Activated CD8-positive, alpha-beta T cell treated with anti-CD3 and anti-CD28 coated beads for 36 hours (primary cell): ENCODE results near the gene RHBG. TPM values are rescaled to one million over a fixed set of nuclear protein-coding genes. Genes with fewer than 3 reads are reported as not detected.

Experiments
- ATAC-seq: fragments of 200-7000 bp; cut with Tn5 transposase; one replicate; pipeline ENCODE4 v1.10.0; 2021; ENCODE audit warnings: mild to moderate bottlenecking, moderate library complexity
- CTCF ChIA-PET: fragments of 350-600 bp; sonication (Branson Sonifier 250); formaldehyde crosslinking; loops from one replicate; lab custom pipeline; 2021; ENCODE audit warnings: antibody characterized with exemption; lab: Charles Lee
- POLR2A ChIA-PET: fragments of 350-600 bp; sonication (Branson Sonifier 250); formaldehyde crosslinking; loops from one replicate; lab custom pipeline; 2021; ENCODE audit warnings: antibody characterized with exemption; lab: Charles Lee
- DNase-seq: peaks from one replicate; pipeline ENCODE4 v3.0.0-alpha.2; 2020
- H3K27ac Mint-ChIP-seq: one replicate; pipeline ENCODE4 v1.8.0; 2021; ENCODE audit warnings: mild to moderate bottlenecking, mixed read lengths
- H3K27me3 Mint-ChIP-seq: one replicate; pipeline ENCODE4 v1.8.0; 2021; ENCODE audit warnings: mixed read lengths
- H3K36me3 Mint-ChIP-seq: one replicate; pipeline ENCODE4 v1.8.0; 2021; ENCODE audit warnings: low read depth, mixed read lengths
- H3K4me1 Mint-ChIP-seq: one replicate; pipeline ENCODE4 v1.8.0; 2021; ENCODE audit warnings: low read depth, mixed read lengths
- H3K4me3 Mint-ChIP-seq: one replicate; pipeline ENCODE4 v1.8.0; 2021; ENCODE audit warnings: mild to moderate bottlenecking, moderate library complexity, mixed read lengths
- H3K9me3 Mint-ChIP-seq: one replicate; pipeline ENCODE4 v1.8.0; 2021; ENCODE audit warnings: mixed read lengths
- intact Hi-C: fragments of 100-400 bp; cut with micrococcal nuclease; formaldehyde crosslinking; loops from one replicate; pipeline ENCODE4 v1.10.0; 2022
- total RNA-seq, 2 experiments: library from RNA; stranded (reverse); gene quantifications; one replicate each; pipeline ENCODE4 v1.2.3, GENCODE V29; 2021
- TF ChIP-seq, protein P1 (sequence below): fragments of 200-600 bp; IDR thresholded peaks from one replicate; pipeline ENCODE4 v1.8.0; 2022; ENCODE audit warnings: antibody characterized with exemption, mild to moderate bottlenecking

RHBG gene
- total RNA-seq, 2 experiments from 2014 or later = not detected

GRCh38 chr1:156373546-156373945 is 4.5 kb downstream of the RHBG start:
- TF ChIP-seq, protein P1, sequence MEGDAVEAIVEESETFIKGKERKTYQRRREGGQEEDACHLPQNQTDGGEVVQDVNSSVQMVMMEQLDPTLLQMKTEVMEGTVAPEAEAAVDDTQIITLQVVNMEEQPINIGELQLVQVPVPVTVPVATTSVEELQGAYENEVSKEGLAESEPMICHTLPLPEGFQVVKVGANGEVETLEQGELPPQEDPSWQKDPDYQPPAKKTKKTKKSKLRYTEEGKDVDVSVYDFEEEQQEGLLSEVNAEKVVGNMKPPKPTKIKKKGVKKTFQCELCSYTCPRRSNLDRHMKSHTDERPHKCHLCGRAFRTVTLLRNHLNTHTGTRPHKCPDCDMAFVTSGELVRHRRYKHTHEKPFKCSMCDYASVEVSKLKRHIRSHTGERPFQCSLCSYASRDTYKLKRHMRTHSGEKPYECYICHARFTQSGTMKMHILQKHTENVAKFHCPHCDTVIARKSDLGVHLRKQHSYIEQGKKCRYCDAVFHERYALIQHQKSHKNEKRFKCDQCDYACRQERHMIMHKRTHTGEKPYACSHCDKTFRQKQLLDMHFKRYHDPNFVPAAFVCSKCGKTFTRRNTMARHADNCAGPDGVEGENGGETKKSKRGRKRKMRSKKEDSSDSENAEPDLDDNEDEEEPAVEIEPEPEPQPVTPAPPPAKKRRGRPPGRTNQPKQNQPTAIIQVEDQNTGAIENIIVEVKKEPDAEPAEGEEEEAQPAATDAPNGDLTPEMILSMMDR = no peak
- POLR2A ChIA-PET = no interaction called here
- Mint-ChIP-seq H3K36me3 (no peaks in the 10 kb centered on the region), H3K4me3 (no peak overlapping the region), H3K9me3 (no peaks in the 10 kb centered on the region), H3K4me1 (peaks cover 2% of the 10 kb centered on the region), H3K27me3 (peaks cover 34% of the 10 kb centered on the region), H3K27ac (no peak overlapping the region)
- ATAC-seq (no peak), DNase-seq (no peak)
- CTCF ChIA-PET = interaction anchor here (1.4 to 6.1 kb wide), 3 partner anchors 9 to 72 kb away, joined by 4 to 73 read pairs (median 26); no protein-coding TSS in a partner anchor
- intact Hi-C loops = no loop called here

- Mint-ChIP-seq H3K27me3 (peaks cover 22% of the 10 kb centered on the region), H3K9me3 (no peaks in the 10 kb centered on the region), H3K4me3 (no peak overlapping the region), H3K27ac (no peak overlapping the region), H3K4me1 (no peaks in the 10 kb centered on the region), H3K36me3 (no peaks in the 10 kb centered on the region)
- TF ChIP-seq, protein P1 = no peak
- intact Hi-C loops = no loop called here
- CTCF ChIA-PET = interaction anchor here (0.9 to 6.1 kb wide), 4 partner anchors 10 to 98 kb away, joined by 3 to 47 read pairs (median 13); no protein-coding TSS in a partner anchor
- no peak for ATAC-seq
- POLR2A ChIA-PET = no interaction called here
- no peak for DNase-seq
Measured at GRCh38 chr1:156376146-156376545, 7.1 kb downstream of the RHBG start.

DNA sequence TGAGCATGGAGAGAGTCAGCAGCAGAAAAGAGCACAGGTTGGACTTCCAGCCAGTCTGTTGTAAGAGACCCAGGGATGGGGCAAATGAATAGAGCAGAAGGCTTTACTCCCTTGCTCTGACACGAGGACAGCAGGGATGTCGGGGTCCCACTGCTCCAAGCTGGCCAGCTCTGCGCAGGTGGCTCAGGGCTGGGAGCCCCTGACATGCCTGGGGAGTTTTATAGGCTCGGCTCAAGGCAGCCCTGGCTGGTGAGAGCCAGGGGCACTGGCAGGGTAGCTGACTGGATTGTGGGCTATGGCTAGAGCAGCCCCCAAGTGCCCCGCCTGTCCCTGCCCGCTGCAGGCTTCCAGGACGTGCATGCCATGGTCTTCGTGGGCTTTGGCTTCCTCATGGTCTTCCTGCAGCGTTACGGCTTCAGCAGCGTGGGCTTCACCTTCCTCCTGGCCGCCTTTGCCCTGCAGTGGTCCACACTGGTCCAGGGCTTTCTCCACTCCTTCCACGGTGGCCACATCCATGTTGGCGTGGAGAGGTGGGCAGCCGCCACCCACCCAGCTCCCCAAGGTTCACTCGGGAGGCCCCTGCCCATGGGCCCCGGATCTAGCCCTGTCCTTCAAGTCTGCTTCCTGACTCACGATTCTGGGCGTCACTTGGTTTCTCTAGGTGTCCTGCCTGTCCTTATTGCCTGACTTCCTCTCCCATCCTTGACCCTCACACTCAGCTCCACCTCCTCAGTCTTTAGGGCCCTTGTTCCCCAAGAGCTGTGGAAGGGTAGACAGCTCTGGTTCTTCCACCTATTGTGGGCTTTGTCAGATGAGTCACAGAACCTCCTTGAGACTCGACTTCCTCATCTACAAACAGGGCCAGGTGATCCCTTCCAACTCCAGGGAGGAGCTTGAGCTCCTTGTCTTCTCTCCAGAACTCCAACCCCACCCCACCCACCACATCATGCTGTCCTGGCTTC is 8.2 kb downstream of the RHBG start:
- POLR2A ChIA-PET = interaction anchor here (0.6 to 1.1 kb wide), 3 partner anchors 33 to 215 kb away, joined by 3 to 4 read pairs (median 3); partner anchors contain the start of gene NAXE
- H3K27me3 Mint-ChIP-seq = peaks cover 18% of the 10 kb centered on the region
- intact Hi-C loops = no loop called here

GRCh38 chr1:156378557-156378956 is 9.5 kb downstream of the RHBG start:
- ATAC-seq (no peak), DNase-seq (no peak)
- Mint-ChIP-seq H3K27me3 (peaks cover 10% of the 10 kb centered on the region), H3K36me3 (no peaks in the 10 kb centered on the region), H3K4me1 (no peaks in the 10 kb centered on the region), H3K9me3 (no peaks in the 10 kb centered on the region), H3K4me3 (no peak overlapping the region), H3K27ac (no peak overlapping the region)
- ChIA-PET CTCF (interaction anchor here (6.1 kb wide), 1 partner anchor 67 kb away, joined by 47 read pairs; no protein-coding TSS in a partner anchor), POLR2A (interaction anchor here (0.7 kb wide), 1 partner anchor 41 kb away, joined by 3 read pairs; no protein-coding TSS in a partner anchor)
- TF ChIP-seq, protein P1 = no peak
- intact Hi-C loops = no loop called here

More for the DNA sequence above, 8.2 kb downstream of the RHBG start:
- DNase-seq (no peak), ATAC-seq (no peak)
- Mint-ChIP-seq H3K4me3 (no peak overlapping the region), H3K4me1 (no peaks in the 10 kb centered on the region), H3K36me3 (no peaks in the 10 kb centered on the region), H3K27ac (no peak overlapping the region), H3K9me3 (no peaks in the 10 kb centered on the region)
- CTCF ChIA-PET = interaction anchor here (0.8 to 6.1 kb wide), 3 partner anchors 9 to 250 kb away, joined by 3 to 47 read pairs (median 23); no protein-coding TSS in a partner anchor
- TF ChIP-seq, protein P1 = no peak
